Measurements from ENCODE around the gene PPP1R12A.

- TF ChIP-seq CTCF (IDR thresholded peaks at IDR 0.05; ENCODE audit: low read depth, low read length): no peak
- TF ChIP-seq EZH2phosphoT487 (IDR thresholded peaks at IDR 0.05; ENCODE audit: low read depth): no peak
Observed at GRCh38 chr12:79847417-79847816, 87.5 kb downstream of the PPP1R12A start.
